GM12801 (cell line): ENCODE measurements around the gene BCAS1.

Experiments
- TF ChIP-seq, protein P1 (sequence below): IDR thresholded peaks from one replicate; pipeline ENCODE4 v1.5.1; 2011; ENCODE audit warnings: control low read depth; ENCODE audit not compliant: insufficient read length; ENCODE audit errors: extremely low read depth

The BCAS1 gene

GRCh38 chr20:53980031-53980465 is 90.3 kb downstream of the BCAS1 start:
- TF ChIP-seq, protein P1, sequence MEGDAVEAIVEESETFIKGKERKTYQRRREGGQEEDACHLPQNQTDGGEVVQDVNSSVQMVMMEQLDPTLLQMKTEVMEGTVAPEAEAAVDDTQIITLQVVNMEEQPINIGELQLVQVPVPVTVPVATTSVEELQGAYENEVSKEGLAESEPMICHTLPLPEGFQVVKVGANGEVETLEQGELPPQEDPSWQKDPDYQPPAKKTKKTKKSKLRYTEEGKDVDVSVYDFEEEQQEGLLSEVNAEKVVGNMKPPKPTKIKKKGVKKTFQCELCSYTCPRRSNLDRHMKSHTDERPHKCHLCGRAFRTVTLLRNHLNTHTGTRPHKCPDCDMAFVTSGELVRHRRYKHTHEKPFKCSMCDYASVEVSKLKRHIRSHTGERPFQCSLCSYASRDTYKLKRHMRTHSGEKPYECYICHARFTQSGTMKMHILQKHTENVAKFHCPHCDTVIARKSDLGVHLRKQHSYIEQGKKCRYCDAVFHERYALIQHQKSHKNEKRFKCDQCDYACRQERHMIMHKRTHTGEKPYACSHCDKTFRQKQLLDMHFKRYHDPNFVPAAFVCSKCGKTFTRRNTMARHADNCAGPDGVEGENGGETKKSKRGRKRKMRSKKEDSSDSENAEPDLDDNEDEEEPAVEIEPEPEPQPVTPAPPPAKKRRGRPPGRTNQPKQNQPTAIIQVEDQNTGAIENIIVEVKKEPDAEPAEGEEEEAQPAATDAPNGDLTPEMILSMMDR = no peak

DNA sequence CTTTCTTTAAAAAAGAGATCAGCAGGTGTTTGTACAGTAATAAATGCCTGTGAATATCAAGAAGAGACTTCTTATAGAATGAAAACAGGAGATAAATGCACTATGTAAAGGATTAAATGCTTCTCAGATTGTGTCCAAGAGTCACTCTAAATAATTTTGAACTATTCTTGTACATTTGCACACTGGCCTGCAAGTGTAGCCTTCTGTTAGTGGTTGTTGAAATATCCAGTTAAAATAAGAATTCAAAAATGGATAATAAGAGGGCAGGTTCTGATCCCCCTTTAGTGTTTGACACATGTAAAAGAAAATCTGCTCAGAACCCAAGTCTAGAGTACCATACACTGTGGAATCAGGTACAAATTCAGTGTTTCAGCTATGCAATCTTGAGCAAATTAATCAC is 91.9 kb downstream of the BCAS1 start:
- TF ChIP-seq, protein P1 = no peak

DNA sequence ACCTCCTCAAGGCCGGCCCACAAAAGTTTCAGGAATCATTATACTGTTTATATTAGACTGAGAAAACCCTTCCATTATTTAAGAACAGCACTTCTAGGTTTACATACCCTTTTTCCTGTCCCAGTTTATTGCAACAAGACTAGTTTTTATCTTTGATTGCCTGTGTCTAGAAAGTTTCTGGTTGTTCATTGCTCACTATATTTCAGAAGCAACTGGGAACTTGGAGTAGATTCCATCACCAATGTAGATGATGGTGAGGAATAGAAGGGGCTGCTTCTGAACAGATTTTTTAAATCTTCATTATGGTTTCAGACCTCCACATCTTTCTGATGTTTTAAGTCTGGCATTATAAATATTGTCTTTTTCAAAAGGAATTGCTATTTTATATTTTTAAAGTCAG is 93.0 kb downstream of the BCAS1 start:
- TF ChIP-seq, protein P1 = no peak

- TF ChIP-seq, protein P1 = no peak
These were observed 94.6 kb downstream of the BCAS1 start for GRCh38 chr20:53975761-53976160.

DNA sequence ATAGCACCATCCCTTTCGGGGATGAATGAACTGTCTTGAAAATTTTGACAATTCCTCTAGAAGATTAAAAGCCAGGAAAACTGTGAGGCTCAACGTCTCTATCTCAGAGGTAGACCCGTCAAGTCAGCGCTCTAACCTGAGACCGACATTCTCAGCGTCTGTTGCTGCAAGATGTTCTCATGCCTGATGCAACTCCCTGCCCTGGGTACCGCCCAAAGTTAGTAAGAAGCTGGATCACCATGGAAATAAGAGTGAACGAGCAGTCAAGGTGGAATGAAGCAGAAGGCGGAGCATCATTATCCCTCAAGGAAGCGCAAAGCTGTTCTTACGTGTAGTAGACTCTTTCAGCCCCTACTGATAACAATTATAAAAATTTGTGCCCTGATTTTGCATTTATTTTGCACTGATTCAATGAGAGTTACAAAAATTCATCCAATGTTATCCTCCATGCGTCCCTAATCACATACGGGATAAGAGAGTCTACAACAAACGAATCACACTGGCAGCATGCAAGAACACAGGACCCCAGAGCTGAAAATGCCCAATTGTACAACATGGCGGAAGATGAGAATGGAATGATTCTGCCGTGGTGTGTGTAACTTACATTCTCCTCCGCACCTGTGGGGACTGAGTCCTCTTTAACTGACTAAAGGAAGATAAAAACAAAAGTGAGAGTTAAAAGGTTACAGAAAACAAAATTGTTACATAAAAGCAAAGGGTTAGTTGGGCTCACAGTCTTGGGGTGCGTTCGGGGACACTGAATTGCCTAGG is 95.4 kb downstream of the BCAS1 start:
- TF ChIP-seq, protein P1 = no peak

DNA sequence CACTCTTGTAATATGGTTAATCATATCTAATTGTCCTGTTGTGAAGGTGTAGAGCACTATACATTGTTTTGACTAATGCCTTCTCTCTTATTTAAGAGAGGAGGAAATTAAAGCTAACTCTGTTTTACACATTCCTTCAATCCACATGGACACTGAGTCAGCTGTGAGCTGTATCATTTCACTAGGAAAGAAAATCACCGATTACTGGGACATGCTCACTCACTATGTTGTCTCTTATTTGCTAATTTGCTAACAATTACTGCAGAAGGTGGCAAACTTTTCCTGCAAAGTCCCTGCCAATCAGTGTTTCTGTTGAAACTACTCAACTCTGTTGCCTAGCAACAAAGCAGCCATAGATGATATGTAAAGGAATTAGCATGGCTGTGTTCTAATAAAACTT is 98.2 kb downstream of the BCAS1 start:
- TF ChIP-seq, protein P1 = no peak

DNA sequence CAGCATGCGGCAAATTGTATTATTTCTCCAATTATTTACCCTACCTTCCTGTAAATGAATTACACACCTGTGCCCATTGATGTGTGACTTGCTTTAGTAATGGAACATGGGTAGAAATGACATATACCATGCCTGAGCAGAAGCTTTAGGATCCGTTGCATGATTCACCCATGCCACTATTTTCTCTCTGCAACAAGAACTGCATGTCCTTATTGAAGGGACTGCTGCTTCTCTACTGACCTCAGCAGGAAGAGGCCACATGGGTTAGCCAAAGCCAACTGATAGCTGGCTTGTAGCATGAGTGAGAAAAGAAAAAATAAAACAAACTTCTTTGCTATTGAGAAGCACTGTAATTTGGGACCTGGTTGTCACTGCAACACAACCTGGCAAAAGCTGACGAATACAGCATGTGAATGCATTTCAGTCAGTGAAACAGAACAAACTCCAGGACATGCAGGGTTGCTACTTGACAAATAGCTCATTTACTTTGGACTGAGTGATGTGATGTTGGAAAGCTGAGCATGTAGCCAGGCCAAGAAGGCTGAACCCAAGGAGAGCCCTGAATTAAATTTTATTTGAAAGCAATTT is 99.2 kb downstream of the BCAS1 start:
- TF ChIP-seq, protein P1 = no peak
